Endothelial cell of hepatic sinusoid (primary cell): ENCODE results near the gene NCKAP5.

Experiments
- in situ Hi-C: cut with HindIII; loops from 2 replicates; pipeline ENCODE4 v1.10.0; 2017; ENCODE audit warnings: low sequenced_read_pairs

NCKAP5 gene

DNA sequence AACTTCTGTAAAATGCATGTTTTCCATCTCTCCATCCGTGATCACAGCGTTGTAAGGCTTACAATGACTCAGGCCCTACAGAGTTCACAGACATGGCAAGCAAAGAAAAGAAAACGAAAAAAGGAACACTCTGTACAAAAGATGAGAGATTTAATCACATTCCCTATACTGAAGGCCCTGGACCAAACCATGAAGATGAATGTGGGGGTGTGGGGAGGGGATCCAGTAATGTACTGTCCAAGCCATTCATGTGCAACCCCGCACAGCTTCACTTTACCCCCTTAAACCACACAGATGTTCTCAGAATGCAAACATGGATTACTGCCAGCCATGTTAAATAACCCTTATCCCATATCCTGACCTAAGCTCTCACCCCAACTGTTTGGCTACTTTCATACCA is 391.1 kb downstream of the NCKAP5 start:
- in situ Hi-C loops, result no loop called here

DNA sequence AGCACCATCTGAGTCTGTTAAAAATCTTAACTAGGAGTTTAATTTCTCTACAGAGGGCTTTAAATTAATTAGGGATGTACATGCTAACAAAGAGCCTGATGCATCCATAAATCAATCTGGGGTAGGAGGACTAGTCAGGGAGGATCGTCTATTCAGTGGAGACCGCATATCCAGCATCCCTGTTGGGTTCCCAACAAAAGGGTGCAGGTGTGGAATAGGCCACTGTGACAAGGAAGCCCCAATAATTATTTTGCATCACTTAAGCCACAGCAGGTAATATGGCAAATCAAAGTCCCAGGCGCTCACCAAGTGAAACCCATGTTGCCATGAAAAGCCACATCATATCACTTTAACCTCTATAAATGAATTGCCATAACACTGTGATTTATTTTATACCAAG is 392.3 kb downstream of the NCKAP5 start:
- in situ Hi-C loops, result no loop called here

DNA sequence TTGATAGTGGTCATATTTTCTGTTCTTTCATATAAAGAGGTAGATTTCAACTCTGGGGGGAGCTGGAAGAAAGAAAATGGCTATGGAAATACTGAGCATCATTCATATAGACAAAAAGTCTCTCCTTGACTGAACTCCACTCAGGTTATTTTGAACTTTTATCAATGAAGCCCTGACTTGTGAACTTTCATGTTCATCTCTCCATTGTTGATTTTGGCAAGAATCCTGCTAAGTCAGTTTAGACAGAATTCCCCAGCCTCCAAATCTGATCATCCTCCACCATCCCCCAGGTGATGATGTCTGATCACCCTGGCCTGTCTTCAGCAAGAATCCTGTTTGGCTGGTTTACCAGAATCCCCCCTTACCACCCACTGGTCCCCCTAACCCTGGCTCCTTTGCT is 395.0 kb downstream of the NCKAP5 start:
- in situ Hi-C loops, result no loop called here

DNA sequence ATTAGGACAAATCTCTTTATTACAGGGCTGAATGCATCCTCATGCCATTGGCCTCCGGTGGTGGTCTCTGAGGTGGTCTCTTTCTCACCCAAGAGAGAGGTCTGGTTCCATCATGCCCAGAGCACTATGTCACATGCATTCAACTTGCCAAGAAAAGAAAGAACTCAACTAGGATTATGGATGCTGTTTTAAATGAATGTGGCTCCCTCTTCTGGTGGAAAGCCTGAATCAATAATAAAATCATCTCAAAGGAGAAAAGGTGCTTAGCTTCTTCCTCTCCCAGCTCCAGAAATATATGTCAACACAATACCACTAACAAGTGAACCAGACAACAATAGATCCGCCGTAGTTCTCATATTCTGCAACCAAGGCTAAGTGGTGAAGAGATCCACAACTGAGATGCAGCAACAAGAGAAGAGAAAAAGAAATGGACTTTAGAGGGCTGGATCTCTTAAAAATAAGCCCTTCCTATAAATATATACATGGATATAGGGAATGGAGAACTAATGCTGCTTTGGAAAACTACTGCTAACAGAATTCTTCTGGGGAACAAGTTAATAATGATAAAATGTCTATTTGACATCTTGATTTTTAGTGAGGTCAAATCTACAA is 396.8 kb downstream of the NCKAP5 start:
- in situ Hi-C loops, result no loop called here

DNA sequence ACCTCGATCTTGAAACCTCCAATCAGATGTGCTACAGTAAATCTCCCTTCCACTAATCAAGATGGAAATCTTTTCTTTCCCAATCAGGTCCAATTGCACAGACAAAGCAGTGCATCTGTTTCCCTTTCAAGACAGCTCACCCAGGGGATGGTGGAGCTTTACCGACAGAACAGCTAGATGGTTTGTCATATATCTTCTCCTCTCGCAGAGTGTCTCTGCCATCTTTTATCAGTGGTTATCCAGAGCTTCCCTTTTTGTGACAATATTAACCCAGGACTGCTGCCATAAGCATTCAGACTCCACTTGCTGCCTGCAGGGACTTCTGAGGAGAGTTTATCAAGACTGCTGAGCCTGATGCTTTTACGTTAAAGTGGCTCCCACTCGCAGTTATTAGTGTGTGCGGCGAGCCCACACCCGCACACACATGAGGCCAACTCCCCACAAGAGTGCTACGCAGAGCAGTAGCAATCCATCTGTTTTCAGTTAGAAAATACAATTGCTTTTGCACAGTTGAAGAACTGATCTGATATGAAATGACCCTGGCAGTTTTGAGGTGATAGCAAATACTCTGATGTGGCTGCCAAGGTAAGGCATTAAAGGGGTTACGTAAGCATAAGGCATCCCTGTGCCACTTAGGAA is 398.9 kb downstream of the NCKAP5 start:
- in situ Hi-C loops, result no loop called here

DNA sequence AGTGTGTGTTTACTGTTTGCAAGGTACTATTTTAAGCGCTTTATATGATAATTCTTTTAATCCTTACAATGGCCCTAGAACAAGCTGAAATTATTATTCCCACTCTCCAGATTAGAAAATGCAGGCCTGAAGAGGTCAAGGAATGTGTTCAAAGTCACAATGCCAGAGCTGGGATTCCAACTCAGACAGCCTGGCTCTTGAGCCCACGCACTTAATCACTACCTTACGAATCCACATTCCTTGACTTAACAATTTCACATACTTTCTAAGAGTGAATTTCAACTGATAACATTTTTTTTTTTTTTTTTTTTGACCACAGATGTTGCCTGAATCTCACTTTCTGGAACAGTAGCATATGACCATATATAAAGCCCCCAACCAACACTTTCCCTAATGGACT is 400.3 kb downstream of the NCKAP5 start:
- in situ Hi-C loops, result no loop called here

DNA sequence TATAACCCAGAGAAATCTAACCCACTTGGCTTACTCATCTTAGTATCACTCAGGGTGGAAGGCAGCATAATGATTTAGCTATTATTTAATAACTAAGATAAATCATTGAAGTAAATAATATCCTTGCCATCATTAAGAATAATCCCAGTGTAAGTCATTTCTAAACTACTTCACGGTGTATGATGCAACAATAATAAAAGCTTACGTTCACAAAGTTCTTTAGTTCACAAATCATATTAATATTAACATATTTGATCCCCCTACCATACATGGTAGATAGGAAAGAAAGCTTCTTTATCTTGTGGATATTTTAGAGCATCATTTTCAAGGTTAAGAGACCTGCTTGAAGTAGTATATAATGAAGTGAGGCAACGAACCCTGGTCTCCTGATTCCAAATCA is 401.0 kb downstream of the NCKAP5 start:
- in situ Hi-C loops, result no loop called here

DNA sequence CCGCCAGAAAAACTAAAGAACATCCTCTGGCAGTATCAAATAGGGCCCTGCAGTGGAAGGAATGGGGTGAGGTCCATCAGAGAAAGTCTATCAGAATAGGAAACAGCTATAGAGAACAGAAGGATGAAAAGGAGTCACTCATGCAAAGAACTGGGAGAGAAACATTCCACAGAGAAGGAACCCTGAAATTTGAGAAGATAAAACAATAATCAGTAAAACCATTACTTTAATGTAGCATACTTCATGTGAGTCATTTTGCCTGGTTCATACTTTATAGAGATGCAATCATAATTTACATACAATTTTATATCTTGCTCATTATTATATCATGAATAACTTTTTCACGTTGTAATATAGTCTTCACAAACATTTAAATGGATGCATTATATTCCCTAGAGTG is 402.2 kb downstream of the NCKAP5 start:
- in situ Hi-C loops, result no loop called here

DNA sequence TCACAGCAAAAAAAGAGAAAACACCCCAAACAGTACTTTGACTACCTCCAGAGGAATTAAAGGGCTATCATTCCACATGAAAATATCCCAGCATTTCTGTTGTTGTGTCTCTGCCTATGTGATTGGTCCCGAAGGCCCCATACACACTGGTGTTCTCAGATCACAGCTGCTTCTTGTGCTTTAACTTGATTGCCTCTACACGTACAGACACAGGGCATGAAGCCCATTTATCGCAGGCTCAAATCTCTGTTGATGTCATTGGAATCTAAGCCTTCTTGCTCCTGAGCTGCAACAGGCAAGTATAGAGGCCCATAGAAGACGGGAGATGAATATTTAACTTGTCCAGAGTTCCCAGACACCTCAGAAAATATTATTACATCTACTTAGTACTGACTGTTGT is 405.2 kb downstream of the NCKAP5 start:
- in situ Hi-C loops, result no loop called here

DNA sequence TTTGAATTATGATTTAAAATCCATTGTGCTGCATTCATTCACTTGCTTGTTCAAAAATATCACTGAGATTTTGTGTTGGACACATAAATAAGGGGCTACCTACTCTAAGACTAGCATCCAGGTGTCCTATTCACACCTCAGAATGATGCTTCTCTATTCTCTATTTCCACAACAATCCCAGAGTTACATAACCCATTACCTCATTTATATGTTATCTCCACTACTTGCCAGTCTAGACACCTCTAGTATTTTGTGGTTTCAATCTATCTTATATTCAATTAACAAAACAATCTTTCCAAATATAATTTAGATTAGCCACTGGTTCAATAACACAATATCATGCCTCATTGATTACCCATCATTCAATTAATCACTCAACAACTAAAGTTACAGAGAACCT is 409.8 kb downstream of the NCKAP5 start:
- in situ Hi-C loops, result no loop called here

DNA sequence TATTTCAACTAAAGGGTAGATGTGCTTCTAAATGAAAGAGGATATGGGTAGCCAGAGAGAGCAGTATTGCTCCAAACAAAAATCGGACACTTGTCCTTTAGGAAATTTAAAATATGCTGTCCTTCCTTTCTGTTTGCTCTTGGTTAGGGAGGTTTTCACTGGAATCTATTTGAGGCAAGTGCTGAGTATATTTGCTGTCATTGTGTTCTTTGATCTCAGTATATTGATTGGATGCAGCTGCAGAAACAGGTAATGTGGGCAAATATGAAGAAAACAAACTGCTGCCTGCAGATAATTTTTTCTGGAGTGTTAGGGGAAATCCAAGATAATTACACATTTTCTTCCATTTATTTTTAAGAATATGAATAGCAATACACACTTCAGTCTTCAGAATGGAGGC is 410.2 kb downstream of the NCKAP5 start:
- in situ Hi-C loops, result no loop called here

DNA sequence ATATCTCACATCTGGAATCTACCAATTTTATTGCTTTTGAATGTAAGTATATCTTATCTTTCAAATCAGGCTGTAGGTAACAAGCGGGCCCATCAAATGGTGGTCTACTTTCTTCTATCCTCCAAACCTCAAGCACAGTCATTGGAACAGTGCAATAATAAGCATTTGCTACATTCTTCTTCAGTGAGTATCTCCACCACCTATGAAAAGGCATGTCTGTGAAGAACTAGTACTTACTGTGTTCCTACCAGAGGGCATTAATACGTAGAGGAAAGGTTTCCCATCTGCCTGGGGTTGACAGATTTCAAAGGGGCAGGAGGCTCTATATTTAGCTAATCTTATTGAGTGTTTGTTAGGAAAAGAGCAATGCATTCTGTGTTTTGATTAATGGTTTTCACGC is 411.1 kb downstream of the NCKAP5 start:
- in situ Hi-C loops, result no loop called here

DNA sequence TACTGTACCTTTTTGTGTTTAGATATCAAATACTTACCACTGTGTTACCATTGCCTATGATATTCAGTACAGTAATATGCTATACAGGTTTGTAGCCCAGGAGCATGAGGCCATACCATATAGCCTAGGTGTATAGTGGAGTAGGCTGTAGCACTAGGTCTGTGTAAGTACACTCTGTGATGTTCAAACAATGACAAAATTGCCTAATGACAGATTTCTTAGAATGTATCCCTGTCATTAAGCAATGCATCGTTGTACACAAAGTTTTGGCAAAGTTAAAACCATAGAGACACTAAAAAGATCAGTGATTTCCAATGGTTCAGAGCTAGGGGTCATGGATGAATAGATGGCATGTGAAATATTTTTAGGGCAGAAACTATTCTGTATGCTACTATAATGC is 415.5 kb downstream of the NCKAP5 start:
- in situ Hi-C loops, result no loop called here

DNA sequence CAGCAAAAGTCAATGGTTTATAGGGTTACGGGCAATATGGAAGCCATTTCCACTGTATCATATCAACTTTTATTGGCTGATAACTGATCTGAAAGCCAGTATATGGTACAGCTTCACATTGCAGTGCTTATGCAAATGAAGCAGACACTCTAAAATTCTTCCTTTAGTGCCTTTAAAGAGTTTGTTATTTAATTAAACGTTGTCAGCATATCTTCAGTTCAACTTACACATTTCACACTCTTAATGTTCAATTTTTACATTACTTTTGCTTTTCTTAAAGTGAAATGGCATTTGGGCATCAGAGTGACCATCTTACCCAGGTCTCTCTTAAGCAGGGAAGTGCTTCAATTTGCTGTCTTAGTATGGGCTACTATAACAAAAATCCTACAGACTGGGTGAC is 420.1 kb downstream of the NCKAP5 start:
- in situ Hi-C loops, result no loop called here

DNA sequence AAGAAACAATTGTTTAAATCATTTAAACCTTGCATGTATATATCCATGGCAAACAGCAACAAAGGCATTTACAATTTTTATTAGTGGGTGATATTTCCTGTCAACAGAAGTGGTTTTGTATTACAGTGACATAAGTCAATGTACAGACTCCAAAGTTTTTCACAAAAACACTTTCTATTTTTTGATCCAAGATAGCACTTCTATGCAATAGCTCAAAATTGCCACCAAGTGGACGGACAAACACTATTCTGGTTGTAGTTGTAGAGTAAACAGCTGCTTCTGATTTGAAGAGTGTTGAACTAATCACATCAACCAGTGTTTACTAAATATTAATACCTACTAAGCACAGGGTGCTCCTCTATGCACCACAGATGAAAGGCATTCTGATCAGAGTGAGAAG is 421.4 kb downstream of the NCKAP5 start:
- in situ Hi-C loops, result no loop called here

DNA sequence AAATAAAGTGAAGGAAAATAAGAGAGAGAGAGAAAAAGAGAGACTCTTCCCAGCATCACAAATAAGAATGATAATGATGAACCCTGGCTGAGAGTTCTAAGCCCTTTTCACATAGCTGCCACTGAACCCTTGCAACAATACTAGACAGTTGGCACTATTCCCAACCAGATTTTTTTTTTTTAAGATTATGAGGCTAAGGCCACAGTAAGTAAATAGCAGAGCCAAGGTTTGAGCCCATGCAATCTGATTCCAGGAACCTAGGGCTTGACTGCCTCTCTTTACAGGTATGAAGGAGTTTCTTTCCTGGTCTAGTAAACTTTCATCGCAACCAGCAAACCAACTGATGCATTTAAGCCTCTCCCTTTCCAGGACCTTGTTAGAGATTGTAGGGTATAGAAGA is 424.6 kb downstream of the NCKAP5 start:
- in situ Hi-C loops, result no loop called here

DNA sequence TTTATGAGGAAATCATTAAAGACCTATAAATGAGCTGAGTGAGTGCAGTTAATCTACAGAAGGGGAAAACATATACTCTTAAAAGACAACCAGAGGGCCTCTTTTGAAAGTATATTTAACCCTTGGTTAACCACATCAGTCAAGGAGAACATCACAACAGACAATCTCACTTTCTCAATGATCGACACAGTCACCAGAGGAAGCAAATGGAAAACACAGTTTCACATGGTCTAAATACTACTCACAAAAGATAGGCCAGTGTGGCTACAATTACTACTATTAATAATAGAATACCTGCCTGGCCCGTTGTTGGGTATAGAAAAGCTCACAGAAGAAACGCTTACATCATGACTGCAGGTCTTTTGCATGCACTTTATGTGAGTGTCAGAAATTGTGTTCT is 426.2 kb downstream of the NCKAP5 start:
- in situ Hi-C loops, result no loop called here

DNA sequence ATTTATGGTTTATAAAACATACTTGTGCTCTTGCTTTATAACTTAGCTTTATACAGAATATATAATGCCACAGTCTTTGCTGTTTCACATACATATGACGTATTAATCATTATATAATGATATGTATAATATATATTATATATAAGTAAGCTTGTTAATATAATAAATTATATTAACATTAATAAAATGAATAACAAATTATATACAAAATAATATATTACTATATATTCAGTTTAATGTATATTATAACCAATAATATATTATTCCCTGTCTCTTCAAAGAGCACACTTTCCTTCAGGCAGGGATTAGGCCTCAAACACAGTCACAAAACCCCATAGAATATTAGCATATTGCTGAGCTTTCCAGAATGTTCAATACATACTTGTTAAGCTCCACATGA is 427.6 kb downstream of the NCKAP5 start:
- in situ Hi-C loops, result no loop called here

DNA sequence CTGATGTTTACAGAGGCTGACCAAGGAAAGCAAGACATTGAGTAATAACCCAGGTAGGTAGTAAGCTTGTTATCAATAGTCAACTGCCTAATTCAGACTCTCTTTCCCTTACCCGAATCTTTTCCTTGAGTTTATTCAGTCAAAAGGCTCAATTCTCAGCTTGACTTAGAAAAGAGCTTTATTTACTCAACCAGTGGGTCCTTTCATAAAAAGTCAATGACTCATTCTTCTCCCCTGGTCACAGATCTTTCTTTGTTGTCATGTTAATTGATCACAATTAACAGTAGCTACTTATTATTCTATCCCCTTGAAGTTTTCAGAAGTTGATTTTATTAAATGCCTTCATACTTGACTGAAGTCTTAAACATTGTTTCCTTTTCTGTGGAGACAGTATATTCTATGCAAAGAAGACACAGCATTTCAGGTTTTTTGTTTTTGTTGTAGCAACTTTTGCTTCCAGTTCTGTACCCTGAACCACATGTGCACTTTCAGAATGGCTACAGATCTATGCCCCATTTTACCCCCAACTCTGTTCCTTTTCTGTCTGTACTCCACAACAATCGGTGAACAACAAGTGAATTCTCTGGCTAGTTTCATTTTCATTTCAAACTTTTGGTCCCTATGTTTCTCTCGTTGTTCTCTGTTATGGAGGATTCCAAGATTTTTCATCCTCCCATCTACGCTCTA is 428.3 kb downstream of the NCKAP5 start:
- in situ Hi-C loops, result no loop called here

DNA sequence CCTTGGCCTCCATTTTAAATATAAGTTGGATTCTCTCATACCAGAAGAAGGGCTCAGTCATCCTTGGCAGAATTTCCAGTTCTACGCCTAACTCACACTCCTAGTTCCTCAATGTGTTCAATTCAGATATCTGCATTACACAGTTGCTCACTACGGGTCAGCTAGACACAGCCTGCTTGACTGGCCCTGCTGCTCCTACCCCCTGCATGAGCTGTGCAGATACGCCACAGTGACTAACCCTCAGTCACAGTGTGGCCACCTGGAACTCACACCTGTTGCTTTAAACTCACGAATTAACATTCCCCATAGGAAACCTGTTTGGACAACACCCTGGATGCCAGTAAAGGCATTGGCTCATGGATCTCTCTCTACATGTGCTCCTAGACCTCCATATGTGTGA is 429.6 kb downstream of the NCKAP5 start:
- in situ Hi-C loops, result no loop called here

DNA sequence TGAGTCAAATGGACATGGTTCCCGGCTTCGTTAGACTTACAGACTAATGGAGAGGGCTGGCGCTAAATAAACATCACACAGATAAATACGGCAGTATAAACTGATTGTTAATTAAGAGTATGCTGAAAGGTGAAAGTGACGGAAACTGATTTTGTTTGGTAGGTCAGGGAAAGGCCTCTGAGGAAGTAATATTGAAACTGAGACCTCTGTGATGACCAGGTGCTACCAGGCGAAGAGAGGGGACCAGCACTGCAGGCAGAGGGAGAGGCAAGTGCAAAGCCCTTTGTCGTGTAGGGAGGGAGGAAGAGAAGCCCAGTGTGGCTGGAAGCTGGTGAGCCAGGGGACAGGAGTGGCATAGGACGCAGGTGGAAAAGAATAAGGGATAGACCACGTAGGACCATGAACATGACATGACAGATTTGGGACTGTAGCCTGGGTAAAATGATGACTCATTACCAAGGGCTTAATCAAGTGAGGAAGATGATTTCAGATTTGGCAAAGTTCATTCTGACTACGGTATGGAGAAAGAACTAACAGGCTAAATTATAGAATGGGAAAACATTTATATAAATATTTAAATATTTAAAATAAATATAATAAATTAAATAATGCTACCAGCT is 433.1 kb downstream of the NCKAP5 start:
- in situ Hi-C loops, result no loop called here
